Nephron progenitor cell (in vitro differentiated cells): Measurements from ENCODE around the gene CEP55.

Source experiments
- DNase-seq: peaks from one replicate; pipeline ENCODE4 v3.0.0; 2021
- H3K27ac Mint-ChIP-seq: 2 replicates; pipeline ENCODE4 v1.8.0; 2021; ENCODE audit warnings: mild to moderate bottlenecking, moderate library complexity, mixed read lengths
- H3K27me3 Mint-ChIP-seq: 2 replicates; pipeline ENCODE4 v1.8.0; 2021; ENCODE audit warnings: mild to moderate bottlenecking, low read depth, mixed read lengths; ENCODE audit not compliant: poor library complexity
- H3K36me3 Mint-ChIP-seq: 2 replicates; pipeline ENCODE4 v1.8.0; 2021; ENCODE audit warnings: low read depth, mixed read lengths
- H3K4me1 Mint-ChIP-seq: 2 replicates; pipeline ENCODE4 v1.8.0; 2021; ENCODE audit warnings: mixed read lengths
- H3K4me3 Mint-ChIP-seq: 2 replicates; pipeline ENCODE4 v1.8.0; 2021; ENCODE audit warnings: mild to moderate bottlenecking, moderate library complexity, mixed read lengths
- H3K9me3 Mint-ChIP-seq: 2 replicates; pipeline ENCODE4 v1.8.0; 2021; ENCODE audit warnings: mild to moderate bottlenecking, moderate library complexity, mixed read lengths
- CTCF ChIP-seq: fragments of 200-600 bp; sonication (generic); IDR thresholded peaks from 2 replicates; pipeline ENCODE4 v1.5.0; 2021; ENCODE audit warnings: antibody characterized with exemption

Gene CEP55

DNA sequence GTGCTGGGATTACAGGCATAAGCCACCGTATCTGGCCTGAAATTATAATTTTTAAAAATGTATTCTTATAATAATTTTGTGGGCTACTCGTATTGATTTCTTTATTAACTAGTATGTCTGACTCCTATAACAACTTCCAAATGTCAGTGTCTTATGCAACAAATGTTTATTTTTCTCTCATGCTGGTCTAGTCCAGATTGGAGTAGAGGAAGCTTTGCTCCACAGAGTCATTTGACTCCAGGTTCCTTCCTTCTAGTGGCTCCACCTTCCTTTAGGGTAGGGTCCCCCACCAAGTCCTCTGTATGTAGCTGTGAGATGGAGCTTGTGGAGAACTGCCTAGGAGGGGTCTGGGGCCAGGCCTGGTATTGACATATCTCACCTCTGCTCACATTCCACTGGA is 8.7 kb downstream of the CEP55 start:
- no peak for TF ChIP-seq CTCF
- DNase-seq = no peak
- peaks cover 41% of the 10 kb centered on the region for H3K36me3 Mint-ChIP-seq
- H3K4me3 Mint-ChIP-seq = no peak overlapping the region
- H3K27ac Mint-ChIP-seq = no peak overlapping the region
- no peaks in the 10 kb centered on the region for H3K27me3 Mint-ChIP-seq
- peaks cover 3% of the 10 kb centered on the region for H3K4me1 Mint-ChIP-seq
- H3K9me3 Mint-ChIP-seq = no peaks in the 10 kb centered on the region

GRCh38 chr10:93509816-93510215 is 13.4 kb downstream of the CEP55 start:
- Mint-ChIP-seq H3K4me3 (no peak overlapping the region), H3K9me3 (no peaks in the 10 kb centered on the region), H3K36me3 (peaks cover 36% of the 10 kb centered on the region), H3K4me1 (no peaks in the 10 kb centered on the region), H3K27me3 (no peaks in the 10 kb centered on the region), H3K27ac (peak overlapping the region; percentile 42)
- no peak for DNase-seq
- TF ChIP-seq CTCF = no peak

- DNase-seq = no peak
- H3K36me3 Mint-ChIP-seq = peaks cover 47% of the 10 kb centered on the region
- H3K27me3 Mint-ChIP-seq = no peaks in the 10 kb centered on the region
- no peaks in the 10 kb centered on the region for H3K4me1 Mint-ChIP-seq
- H3K27ac Mint-ChIP-seq = no peak overlapping the region
- no peaks in the 10 kb centered on the region for H3K9me3 Mint-ChIP-seq
- no peak overlapping the region for H3K4me3 Mint-ChIP-seq
- TF ChIP-seq CTCF = no peak
Observed at GRCh38 chr10:93512565-93512964, 16.2 kb downstream of the CEP55 start.

DNA sequence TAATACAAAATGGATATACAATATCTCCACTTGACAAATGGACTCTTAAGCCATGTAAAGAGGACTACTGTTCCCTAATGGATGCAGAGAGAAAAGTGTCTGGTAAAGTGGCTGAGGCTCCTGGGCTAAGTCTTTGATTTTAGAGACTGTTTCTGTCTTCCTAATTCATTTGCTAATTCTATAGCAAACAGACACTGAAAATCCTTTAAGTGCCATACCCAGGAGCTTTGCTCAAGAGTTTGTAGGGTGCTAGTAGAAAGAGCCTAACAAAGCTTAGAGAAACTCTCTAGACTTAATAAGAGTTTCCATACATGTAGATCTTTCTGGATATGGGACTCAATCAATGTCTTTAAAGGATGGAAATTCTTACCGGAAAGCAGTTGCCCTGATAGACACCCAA is 16.7 kb downstream of the CEP55 start:
- no peaks in the 10 kb centered on the region for H3K9me3 Mint-ChIP-seq
- no peak overlapping the region for H3K4me3 Mint-ChIP-seq
- no peak for DNase-seq
- H3K27me3 Mint-ChIP-seq = no peaks in the 10 kb centered on the region
- TF ChIP-seq CTCF = no peak
- H3K4me1 Mint-ChIP-seq = no peaks in the 10 kb centered on the region
- H3K27ac Mint-ChIP-seq = no peak overlapping the region
- H3K36me3 Mint-ChIP-seq = peaks cover 47% of the 10 kb centered on the region

DNA sequence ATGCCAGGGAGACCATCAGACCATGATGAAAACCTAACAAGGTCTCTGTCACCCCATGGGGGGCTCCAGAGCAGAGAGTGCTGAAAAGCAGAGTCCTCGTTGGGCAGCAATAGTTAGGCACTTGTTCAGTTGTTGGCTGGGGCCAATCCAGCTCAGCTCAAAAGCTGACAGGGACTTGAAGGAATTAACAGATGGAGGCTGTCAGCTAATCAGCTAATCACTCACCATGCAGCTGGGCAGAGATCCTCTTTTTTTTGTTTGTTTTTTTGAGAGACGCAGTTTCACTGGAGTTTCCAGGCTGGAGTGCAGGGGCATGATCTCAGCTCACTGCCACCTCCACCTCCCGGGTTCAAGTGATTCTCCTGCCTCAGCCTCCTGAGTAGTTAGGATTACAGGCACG is 18.1 kb downstream of the CEP55 start:
- Mint-ChIP-seq H3K9me3 (peaks cover 2% of the 10 kb centered on the region), H3K4me1 (no peaks in the 10 kb centered on the region), H3K4me3 (no peak overlapping the region), H3K36me3 (peaks cover 56% of the 10 kb centered on the region), H3K27me3 (no peaks in the 10 kb centered on the region), H3K27ac (no peak overlapping the region)
- no peak for TF ChIP-seq CTCF
- DNase-seq = no peak

DNA sequence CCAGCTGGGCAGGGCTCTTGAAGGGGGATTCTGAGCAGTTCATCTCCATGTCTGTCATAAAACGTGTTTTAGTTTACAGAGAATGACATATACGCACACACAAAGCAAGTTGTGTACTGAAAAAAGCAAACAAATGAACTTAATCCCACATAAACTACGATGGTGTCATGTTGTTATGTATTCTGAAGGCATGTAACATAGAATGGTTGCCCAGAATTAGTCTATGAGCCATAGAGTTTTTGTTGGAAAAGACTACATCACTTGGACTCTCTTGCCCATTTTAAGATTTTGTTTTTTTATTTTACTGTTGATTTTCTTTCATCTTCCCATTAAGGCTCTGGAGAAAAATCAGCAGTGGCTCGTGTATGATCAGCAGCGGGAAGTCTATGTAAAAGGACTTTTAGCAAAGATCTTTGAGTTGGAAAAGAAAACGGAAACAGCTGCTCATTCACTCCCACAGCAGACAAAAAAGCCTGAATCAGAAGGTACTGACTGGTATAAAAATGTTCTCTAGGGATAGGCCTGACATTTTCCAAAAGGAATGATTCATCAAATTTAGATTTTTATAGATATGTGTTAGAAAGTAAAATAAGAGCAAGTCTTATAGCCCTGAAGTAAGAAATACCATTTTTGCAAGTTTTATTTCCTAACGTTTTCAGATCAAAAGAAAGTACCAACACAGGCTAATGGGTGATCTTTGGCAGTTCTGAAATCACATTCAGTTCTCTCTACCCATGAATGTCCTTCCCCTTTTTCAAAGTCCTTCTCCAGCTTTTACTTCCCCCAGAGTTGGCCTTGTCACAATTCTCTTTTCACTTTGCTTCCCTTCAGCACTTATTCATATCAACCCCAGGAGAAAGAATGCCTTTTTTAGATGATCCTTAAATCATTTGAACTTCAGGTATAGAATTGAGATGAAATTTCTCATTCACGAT is 18.9 kb downstream of the CEP55 start:
- Mint-ChIP-seq H3K27me3 (no peaks in the 10 kb centered on the region), H3K4me1 (no peaks in the 10 kb centered on the region), H3K4me3 (no peak overlapping the region), H3K9me3 (peaks cover 8% of the 10 kb centered on the region), H3K36me3 (peaks cover 62% of the 10 kb centered on the region), H3K27ac (peak overlapping the region; percentile 25)
- no peak for DNase-seq
- no peak for TF ChIP-seq CTCF
